AG04450 (cell line): ENCODE data around the gene LTK. TPM values are rescaled to one million over a fixed set of nuclear protein-coding genes. Genes with fewer than 3 reads are reported as not detected.

Experiments used
- CTCF ChIA-PET: fragments of 300-600, 350-600 bp; formaldehyde crosslinking; extraction: SDS; loops from one replicate; lab custom pipeline; 2022; ENCODE audit warnings: antibody characterized with exemption, inconsistent platforms; lab: Charles Lee
- POLR2A ChIA-PET: fragments of 350-600 bp; formaldehyde crosslinking; extraction: SDS; loops from one replicate; lab custom pipeline; 2021; ENCODE audit warnings: antibody characterized with exemption, inconsistent platforms; lab: Yijun Ruan, JAX
- DNase-seq: peaks from one replicate; pipeline ENCODE4 v3.0.0-alpha.2; 2011; ENCODE audit warnings: low read depth, low spot score
- H3K27ac ChIP-seq: one replicate; pipeline ENCODE4 v1.5.1; 2012; ENCODE audit warnings: low read depth, low read length, control low read depth
- H3K27me3 ChIP-seq: one replicate; pipeline ENCODE4 v1.6.0; 2012; ENCODE audit warnings: low read length; ENCODE audit not compliant: control insufficient read depth, insufficient read depth
- H3K4me3 ChIP-seq: 2 replicates; pipeline ENCODE4 v1.5.1; 2011; ENCODE audit warnings: mild to moderate bottlenecking, low read depth, low read length, control low read depth
- H3K9me3 ChIP-seq: 2 replicates; pipeline ENCODE4 v1.5.1; 2012; ENCODE audit warnings: low read length; ENCODE audit not compliant: control insufficient read depth, insufficient read depth
- CTCF ChIP-seq: IDR thresholded peaks from 2 replicates; pipeline ENCODE4 v1.5.1; 2011; ENCODE audit warnings: low read depth, low read length, control low read depth, inconsistent platforms
- polyA minus RNA-seq: library from RNA; depleted of rRNA, polyadenylated mRNA; stranded (reverse); fragments of >200 nt; gene quantifications from 2 replicates; pipeline ENCODE4 v1.2.3, GENCODE V29; 2011; rRNA and poly(A)+ RNA removed
- polyA plus RNA-seq: library from polyadenylated mRNA; depleted of rRNA; stranded (reverse); fragments of >200 nt; gene quantifications from 2 replicates; pipeline ENCODE4 v1.2.3, GENCODE V29; 2011; rRNA removed

Gene LTK
- polyA plus RNA-seq (0.09 and 0.20 TPM in 2 replicates), polyA minus RNA-seq (0.18 and 0.22 TPM in 2 replicates)

GRCh38 chr15:41513506-41514227, at the start of gene LTK:
Gene LTK (minus strand): TSS chr15:41513827. CDS start chr15:41513709, 118 bp downstream.
- no peak within 1 kb of the TSS for H3K27ac ChIP-seq
- peaks cover 6% of the 10 kb centered on the region; the same call in 1 of the 2 replicates for H3K9me3 ChIP-seq
- POLR2A ChIA-PET, result no interaction called here
- DNase-seq, result no peak
- CTCF ChIA-PET, result no interaction called here
- peaks cover 37% of the 10 kb centered on the region for H3K27me3 ChIP-seq
- peak within 1 kb of the TSS; percentile 36 for H3K4me3 ChIP-seq
- TF ChIP-seq CTCF, result no peak

- CTCF ChIA-PET, result interaction anchor here (0.6 to 2.0 kb wide), 4 partner anchors 23 to 249 kb away, joined by 3 to 15 read pairs (median 6); no protein-coding TSS in a partner anchor
- POLR2A ChIA-PET, result interaction anchor here (1.2 kb wide), 1 partner anchor 19 kb away, joined by 8 read pairs; the partner anchor contains the start of gene RPAP1
Measured at GRCh38 chr15:41562784-41563198, 49.2 kb upstream of the LTK start.

GRCh38 chr15:41562244-41562643, 48.6 kb upstream of the LTK start:
- POLR2A ChIA-PET, result interaction anchor here (1.2 kb wide), 1 partner anchor 18 kb away, joined by 8 read pairs; the partner anchor contains the start of gene RPAP1

More at GRCh38 chr15:41562784-41563198, 49.2 kb upstream of the LTK start:
- Histone ChIP-seq H3K27me3 (no peaks in the 10 kb centered on the region), H3K27ac (peak overlapping the region; percentile 21), H3K9me3 (no peaks in the 10 kb centered on the region), H3K4me3 (no peak overlapping the region)
- no peak for TF ChIP-seq CTCF
- DNase-seq, result no peak

GRCh38 chr15:41561777-41562145, 48.1 kb upstream of the LTK start:
- H3K27ac ChIP-seq, result peak overlapping the region; percentile 57
- ChIA-PET CTCF (interaction anchor here (1.3 to 2.0 kb wide), 3 partner anchors 24 to 96 kb away, joined by 3 to 15 read pairs (median 7); no protein-coding TSS in a partner anchor), POLR2A (interaction anchor here (0.6 to 1.2 kb wide), 2 partner anchors 18 to 123 kb away, joined by 4 to 8 read pairs; partner anchors contain the start of gene RPAP1)
- no peaks in the 10 kb centered on the region for H3K27me3 ChIP-seq
- H3K4me3 ChIP-seq, result no peak overlapping the region
- peak; percentile 37 for TF ChIP-seq CTCF
- H3K9me3 ChIP-seq, result no peaks in the 10 kb centered on the region
- DNase-seq, result peak; percentile 36

More at GRCh38 chr15:41562244-41562643, 48.6 kb upstream of the LTK start:
- Histone ChIP-seq H3K27me3 (no peaks in the 10 kb centered on the region), H3K4me3 (no peak overlapping the region), H3K27ac (peak overlapping the region; percentile 57), H3K9me3 (no peaks in the 10 kb centered on the region)
- DNase-seq, result no peak
- TF ChIP-seq CTCF, result no peak
- CTCF ChIA-PET, result interaction anchor here (0.6 to 2.0 kb wide), 5 partner anchors 23 to 249 kb away, joined by 3 to 15 read pairs (median 4); no protein-coding TSS in a partner anchor
